HFF-Myc (cell line): ENCODE results near the gene ECHS1.

Source experiments
- DNase-seq: peaks from one replicate; pipeline ENCODE4 v3.0.0-alpha.2; 2011; ENCODE audit warnings: low read depth; ENCODE audit errors: extremely low read depth
- H3K4me3 ChIP-seq: replicated peaks from 2 replicates; pipeline ENCODE4 v1.5.1; 2011; ENCODE audit warnings: low read depth, mild to moderate bottlenecking, control low read depth, low read length
- CTCF ChIP-seq: IDR thresholded peaks from 2 replicates; pipeline ENCODE4 v1.5.1; 2012; ENCODE audit warnings: mild to moderate bottlenecking, low read depth, low read length, control low read depth; ENCODE audit errors: missing control alignments

Gene ECHS1

GRCh38 chr10:133356549-133357284, 16.4 kb downstream of the ECHS1 start:
- no peak for TF ChIP-seq CTCF
- no peak for DNase-seq
- peak overlapping the region; percentile 59 for H3K4me3 ChIP-seq

GRCh38 chr10:133355991-133356390, 17.2 kb downstream of the ECHS1 start:
- TF ChIP-seq CTCF = no peak
- no peak for DNase-seq
- H3K4me3 ChIP-seq = no peak overlapping the region

GRCh38 chr10:133355266-133355665, 17.9 kb downstream of the ECHS1 start:
- DNase-seq = no peak
- no peak overlapping the region for H3K4me3 ChIP-seq
- TF ChIP-seq CTCF = no peak

DNA sequence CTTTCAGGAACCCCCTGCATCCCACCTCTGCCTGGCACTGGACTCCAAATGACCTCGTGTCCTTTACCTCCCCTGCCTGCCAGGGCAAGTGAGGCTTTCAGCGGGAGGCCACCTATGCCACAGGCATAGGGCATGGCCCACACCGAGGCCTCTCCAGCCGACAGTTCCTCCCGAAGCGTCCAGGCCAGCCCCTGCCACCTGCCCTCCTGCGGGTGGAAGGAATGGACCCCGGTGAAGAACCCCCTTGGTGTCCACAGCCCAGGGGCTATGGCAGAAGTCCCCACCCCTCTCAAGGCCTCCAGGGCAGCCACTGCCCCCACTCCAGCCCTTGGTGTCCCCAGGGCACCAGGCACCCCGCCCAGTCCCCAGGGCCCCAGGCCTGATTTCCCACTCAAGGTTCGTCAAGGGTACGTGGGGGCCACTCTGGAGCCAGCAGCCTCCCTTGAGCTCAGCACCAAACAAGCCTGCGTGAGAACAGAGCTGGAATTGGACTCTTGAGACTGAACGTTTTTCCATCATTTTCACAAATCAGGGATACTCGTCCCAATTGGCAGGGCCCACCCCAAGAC, 18.4 kb downstream of the ECHS1 start:
- H3K4me3 ChIP-seq = no peak overlapping the region
- TF ChIP-seq CTCF = no peak
- DNase-seq = no peak

DNA sequence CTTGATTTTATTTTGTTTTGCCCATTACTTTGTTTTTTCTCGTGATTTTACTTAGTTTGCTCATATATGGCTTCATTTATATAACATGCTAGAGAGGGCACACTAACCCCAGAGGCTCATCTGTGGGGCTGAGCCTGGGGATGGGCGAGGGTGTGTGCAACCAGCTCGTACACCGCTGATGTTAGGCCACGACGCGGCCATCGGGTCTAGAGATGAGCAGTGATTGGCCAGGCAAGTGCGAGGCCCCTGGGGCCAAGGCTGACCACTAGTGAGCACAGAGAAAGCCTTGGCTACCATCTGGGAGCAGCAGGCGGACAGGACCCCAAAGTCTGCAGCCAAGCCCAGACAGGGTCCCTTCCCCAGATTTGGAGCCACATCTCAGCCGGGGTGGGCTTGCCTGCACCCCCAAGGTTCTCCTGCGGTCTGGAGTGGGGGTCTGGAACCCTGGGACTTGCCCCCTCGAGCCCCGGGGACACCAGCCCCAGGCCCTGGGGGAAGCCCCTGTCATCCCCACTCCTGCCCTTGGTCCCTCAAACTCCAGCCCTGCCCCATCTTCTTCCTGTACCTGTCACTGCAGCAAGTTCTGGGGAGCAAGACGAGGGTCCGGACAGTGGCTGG, 19.1 kb downstream of the ECHS1 start:
- DNase-seq = no peak
- no peak overlapping the region for H3K4me3 ChIP-seq
- no peak for TF ChIP-seq CTCF

GRCh38 chr10:133353202-133353959, 19.8 kb downstream of the ECHS1 start:
- H3K4me3 ChIP-seq = no peak overlapping the region
- DNase-seq = no peak
- no peak for TF ChIP-seq CTCF
